Stimulated activated CD4-positive, alpha-beta T cell treated with anti-CD3 and anti-CD28 coated beads, Interleukin-2, amount 100 ng/mL, for 4 hours (primary cell): ENCODE data around the gene OR6S1.
"Not testable (repeated sequence)": the region's sequence is repeated elsewhere in the genome, so short reads cannot be mapped to it uniquely, and the experiment has no call there.

Source experiments
- DNase-seq: peaks from one replicate; pipeline ENCODE4 v3.0.0-alpha.2; 2020; ENCODE audit warnings: low read depth

The OR6S1 gene

DNA sequence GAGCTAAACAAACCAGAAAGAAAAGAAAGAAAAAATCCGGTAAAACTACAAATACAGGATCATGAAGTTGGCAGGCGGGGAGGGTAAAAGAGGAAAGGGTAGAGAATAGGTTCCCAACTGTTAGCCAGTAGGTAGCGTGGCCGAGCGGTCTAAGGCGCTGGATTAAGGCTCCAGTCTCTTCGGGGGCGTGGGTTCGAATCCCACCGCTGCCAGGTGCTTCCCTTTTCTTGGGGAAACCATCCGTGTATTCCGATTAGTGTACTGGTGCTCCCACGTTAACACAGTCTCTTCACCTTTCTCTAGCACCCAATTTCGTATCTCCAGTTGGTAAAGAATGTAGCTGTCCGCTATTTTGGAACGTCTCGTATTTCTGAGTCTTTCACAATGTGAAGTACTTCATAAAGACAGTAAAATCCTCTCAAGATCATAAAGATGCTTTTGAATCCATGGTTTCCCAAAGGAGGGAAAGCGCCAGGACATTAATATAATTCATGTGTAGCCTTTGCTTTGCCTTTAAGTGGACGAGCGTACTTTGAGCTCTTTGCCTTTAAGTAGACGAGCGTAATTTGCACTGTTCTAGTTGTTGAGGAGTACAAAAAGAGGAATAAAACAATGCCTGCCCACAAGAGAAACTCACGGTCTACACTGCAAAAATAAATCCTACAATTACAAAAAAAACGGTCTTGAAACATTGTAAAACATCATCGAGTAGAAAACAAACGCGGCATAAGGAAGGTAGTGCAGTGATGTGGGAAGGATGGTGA, 31.3 kb downstream of the OR6S1 start:
- peak; percentile 66 for DNase-seq

DNA sequence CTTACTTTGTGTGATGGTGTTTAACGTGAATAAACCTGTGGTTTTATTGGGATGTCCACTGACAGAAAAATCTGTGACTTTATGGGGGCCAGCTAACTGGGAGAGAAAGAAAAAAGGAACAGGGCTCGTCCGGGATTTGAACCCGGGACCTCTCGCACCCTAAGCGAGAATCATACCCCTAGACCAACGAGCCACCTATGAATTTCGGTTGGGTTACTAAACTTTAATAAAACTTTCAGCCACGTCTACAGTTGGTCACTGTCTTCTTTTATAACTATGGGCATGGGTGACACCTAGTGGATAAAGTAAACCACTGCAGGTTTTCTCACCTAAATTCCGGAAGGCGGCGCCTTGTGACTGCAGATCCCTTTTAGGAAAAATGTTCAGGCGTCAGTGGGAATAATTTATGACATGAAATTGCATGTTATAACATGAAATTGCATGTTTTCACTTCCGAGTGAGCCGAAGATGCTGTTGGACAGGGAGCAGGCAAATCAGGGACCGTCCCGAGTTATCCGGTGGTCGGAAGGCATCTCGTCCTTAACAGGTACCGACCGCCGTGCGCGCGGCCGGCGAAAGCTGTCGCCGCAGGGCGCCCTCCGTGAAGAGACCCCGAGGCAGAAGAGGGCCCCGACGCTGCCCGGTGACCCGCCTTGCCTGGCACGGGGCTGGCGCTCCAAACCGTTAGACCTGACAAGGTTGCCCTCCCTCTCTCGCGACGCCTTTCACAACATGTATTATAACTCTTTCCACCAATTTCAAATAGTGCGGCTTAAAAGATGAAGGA, 32.1 kb downstream of the OR6S1 start:
- peak; percentile 38 for DNase-seq

DNA sequence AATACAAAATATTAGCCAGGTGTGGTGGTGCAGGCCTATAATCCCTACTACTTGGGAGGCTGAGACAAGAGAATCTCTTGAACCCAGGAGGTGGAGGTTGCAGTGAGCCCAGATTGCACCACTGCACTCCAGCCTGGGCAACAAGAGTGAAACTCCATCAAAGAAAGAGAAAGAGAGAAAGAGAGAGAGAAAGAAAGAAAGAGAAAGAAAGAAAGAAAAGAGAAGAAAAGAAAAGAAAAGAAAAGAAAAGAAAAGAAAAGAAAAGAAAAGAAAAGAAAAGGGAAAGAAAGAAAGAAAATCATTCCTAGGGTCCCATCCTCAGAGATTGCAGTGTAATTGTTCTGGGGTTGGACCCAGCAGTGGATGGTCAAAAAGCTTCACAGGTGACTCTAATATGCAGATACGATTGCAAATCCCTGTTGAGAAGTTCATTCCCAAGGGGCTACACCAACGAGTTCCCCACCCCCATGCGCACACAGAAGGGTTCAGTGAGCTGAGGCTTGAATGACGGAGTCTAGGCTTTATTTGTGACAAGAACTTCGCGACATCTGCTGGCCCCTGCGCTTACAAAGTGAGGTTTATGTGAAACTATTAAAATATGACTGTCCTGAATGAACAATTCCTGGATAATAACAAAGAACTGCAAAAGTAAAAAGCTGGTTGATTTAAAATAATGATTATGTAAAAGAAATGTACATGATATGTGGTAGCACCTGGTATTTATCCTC, 32.9 kb downstream of the OR6S1 start:
- no peak for DNase-seq

DNA sequence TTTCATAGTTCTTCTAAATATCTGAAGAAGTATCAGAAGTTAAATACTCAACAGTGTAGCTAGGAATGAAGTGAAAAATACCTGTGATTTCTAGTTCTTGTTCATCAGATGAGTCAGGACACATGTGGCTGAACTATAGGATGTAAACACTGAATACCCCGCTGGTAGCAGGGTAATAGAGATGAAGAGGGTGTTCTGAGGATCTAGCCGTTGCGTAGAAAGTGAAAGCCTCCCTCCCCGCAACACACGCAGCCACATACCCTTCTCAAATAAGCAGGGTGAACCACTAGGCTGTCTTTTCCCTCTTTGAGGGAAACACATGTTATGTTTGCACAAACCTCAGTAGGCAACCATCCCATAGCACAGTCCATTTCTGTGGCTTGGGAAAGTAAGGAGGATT, 33.9 kb downstream of the OR6S1 start:
- no peak for DNase-seq

DNA sequence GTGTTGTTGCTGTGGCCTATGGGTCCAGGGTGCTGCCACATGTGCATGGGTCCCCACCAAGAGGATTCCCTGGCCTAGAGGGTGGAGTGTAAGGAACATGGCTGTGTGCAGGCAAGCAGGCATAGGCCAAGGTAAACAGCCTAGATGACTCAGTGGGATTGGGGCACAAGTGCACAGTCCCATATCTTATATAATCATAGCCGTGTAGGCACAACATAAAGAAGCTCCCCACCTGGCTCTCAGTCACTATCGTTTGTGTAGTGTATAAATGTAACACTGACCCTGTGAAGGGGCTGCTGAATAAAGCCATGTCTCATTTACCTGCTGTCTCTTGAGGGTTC, 34.6 kb downstream of the OR6S1 start:
- DNase-seq, result no peak

DNA sequence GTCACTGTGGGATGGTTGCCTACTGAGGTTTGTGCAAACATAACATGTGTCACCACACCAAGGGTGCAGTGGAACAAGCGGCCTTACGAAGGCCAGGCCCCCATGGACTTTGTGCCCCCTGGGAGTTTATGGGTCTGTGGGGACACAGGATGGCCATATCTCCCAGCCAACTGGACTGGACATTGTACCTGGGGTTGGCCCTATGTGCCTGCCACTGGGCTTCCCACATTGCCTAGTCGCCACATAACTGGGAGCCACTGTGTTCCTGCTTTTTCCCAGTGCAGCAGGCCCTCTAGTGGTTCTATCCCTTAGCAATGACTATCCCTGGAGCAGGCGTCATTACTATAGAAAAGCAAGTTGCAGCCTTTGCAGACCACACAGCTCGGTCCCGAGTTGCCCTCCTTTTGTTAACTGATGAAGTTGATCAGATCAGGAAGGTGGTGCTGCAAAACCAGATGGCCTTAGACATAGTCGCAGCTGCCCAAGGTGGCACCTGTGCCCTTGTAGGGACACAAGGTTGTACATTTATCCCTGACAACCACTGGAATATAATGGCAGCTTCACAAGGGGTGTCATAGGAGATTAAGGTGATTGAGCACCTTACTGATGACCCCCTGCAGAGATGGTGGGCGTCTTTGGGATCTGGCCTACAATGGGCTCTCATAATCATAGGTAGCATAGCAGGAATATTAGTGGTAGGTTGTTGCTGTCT, 35.1 kb downstream of the OR6S1 start:
- no peak for DNase-seq

DNA sequence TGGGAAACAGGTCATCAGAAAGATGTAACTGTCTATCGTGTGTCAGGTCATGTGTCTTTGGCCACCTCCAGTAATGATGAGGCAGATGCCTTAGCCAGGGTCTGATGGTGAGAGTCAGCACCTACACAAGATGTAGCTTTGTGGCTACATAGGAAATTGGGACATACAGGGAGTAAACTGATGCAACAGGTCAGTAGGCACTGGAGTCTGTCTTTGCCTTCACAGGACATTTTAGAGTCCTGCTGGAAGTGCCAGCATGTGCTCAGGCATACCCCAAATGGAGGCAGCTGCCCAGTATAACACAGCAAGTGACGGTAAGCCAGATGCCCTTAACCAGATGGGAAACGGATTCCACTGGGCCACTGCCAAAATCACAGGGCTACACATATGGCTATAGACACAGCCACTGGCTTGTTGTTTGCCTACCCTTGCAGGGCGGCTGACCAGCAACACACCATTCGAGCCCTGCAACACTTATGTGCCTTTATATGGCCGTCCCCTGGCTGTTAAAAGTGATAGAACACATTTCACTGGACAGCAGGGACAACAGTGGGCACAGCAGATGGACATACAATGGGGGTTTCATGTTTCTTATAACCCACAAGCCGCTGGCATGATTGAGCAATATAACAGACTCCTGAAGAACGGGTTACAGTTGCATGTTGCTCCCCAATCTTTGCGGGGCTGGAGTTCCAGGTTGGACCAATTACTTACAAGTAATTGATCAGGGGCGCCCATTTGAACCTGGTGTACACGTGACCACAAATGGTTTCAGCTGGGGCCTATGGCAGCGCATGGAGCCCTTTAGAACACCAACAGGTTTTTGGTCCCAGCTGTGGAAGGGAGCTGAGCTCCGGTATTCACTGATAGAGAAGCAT, 37.4 kb downstream of the OR6S1 start:
- DNase-seq, result no peak

DNA sequence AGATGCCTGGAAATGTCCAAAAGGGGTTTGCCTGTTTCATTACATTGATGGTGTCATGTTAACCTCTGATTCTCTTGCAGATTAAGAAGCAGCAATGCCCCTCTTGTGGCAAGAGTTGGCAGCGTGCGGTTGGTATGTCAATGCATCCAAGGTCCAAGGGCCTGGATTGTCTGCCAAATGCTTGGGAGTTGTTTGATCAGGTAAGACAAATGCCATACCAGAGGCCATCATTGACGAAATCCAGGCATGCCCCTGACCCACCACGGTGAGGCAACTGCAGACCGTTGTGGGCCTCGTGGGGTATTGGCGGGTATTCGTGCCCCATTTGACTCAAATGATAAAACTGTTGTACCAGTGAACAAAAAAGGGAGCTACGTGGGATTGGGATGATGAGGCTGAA, 38.9 kb downstream of the OR6S1 start:
- no peak for DNase-seq

DNA sequence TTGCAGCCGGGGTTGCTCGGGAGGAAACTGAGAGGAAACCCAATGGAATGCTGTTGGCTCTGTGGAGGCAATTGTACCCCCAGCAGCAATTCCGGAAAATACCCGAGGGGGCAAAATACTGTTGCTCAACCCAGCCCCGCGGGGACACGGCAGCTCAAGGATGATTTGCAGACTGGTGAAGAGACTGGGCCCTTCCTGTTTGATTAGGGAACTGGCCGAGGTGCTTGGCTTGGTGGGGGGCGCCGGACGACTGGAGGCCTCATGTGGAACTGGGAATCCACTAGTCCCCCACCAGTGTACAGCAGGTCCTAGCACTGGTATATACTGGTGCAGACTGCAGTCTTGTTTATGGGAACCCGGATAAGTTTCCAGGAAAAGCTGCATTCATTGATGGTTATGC, 40.0 kb downstream of the OR6S1 start:
- no peak for DNase-seq

DNA sequence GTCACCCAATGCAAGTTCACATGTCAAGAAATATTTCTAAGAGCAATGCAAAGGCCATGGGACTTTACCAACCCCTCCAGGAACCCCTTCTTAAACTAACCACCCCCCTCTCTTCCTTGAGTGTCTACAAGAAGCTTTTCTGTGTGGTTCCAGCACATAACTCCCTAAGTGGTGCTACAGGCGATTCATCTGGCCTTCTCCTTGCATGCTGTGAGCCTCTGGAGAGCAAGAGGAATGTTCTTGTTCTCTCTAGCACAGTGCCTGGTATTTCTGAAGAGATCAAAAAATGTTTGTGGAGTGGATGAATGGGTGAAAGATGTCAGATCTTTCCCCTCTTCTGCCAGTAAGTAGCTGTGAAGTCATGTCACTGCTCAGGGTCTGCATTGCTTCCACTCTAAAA, 44.4 kb downstream of the OR6S1 start:
- DNase-seq, result no peak

DNA sequence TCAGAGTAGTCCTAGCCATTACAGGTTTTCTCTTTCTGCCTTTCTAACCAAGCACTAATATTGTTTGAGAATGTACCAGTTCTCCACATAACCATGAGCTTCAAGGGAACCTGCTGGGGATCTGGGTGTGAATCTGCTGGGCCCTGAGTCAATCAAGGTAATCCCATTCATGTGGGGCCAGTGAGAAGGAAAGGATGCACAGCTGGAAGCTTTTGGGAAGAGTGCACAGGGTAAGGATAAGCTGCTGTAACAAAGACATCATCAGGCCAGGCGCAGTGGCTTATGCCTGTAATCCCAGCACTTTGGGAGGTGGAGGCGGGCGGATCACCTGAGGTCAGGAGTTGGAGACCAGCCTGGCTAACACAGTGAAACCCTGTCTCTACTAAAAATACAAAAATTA, 45.8 kb downstream of the OR6S1 start:
- not testable (repeated sequence) for DNase-seq

DNA sequence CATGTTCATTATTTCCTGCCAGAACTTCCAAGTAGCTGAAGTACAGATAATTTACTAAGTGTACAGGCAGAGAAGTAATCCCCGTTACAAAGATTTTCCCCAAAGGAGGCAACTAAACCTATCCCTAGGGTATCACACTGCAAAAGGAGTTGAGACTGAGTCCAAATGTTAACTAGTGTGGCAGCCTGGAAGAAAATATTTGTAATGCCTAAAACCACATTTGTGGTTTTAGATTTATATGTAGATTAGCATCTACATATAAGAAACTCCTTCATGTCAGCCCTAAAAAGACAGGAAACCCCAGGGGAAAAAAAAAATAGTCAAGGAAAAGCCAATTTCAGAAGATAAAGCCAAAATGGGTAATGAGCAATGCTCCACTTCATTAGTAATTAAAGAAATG, 48.9 kb downstream of the OR6S1 start:
- DNase-seq, result no peak

DNA sequence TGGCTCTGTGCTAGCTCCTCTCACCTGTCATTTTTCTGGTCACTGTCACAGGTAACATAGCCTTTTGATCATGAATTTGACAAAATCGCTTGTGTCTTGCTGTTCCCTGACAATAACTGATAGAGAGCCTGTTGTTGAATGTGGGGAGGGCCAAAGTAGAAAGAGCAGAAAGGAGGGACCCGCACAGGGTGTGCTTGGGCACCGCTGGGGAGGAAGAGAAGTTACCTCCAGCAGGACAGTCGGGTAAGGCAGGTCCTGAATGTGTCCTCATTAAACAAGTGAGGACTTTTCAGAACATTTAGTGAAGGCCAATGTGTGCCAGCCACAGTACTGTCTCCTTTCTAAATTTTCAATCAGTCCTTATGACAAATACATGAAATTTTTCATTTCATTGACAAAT, 50.3 kb downstream of the OR6S1 start, which contains the start of gene RNASE12:
Gene RNASE12 (minus strand): TSS at position 142 of the 400 bp plus-strand sequence. CDS start 653 bp downstream, outside the sequence.
- DNase-seq, result no peak
